C4-2B (cell line): Measurements from ENCODE around the gene WDFY2.
A peak's percentile ranks its signal among the peaks of the same experiment; 100 is the strongest.

Source experiments
- H3K27ac ChIP-seq: fragments of 450-650 bp; 2 replicates; pipeline ENCODE4 v1.5.1; 2017
- ZFX ChIP-seq: fragments of 450-650 bp; IDR thresholded peaks from 2 replicates; pipeline ENCODE4 v1.6.1; 2017
- TF ChIP-seq, protein P1 (sequence below): fragments of 450-650 bp; conservative IDR thresholded peaks from 2 replicates; pipeline ENCODE4 v1.5.1; 2017; ENCODE audit warnings: mild to moderate bottlenecking

WDFY2 gene

GRCh38 chr13:51665456-51665855 lies 81.2 kb downstream of the WDFY2 start:
- TF ChIP-seq ZFX = no peak
- TF ChIP-seq, protein P1, sequence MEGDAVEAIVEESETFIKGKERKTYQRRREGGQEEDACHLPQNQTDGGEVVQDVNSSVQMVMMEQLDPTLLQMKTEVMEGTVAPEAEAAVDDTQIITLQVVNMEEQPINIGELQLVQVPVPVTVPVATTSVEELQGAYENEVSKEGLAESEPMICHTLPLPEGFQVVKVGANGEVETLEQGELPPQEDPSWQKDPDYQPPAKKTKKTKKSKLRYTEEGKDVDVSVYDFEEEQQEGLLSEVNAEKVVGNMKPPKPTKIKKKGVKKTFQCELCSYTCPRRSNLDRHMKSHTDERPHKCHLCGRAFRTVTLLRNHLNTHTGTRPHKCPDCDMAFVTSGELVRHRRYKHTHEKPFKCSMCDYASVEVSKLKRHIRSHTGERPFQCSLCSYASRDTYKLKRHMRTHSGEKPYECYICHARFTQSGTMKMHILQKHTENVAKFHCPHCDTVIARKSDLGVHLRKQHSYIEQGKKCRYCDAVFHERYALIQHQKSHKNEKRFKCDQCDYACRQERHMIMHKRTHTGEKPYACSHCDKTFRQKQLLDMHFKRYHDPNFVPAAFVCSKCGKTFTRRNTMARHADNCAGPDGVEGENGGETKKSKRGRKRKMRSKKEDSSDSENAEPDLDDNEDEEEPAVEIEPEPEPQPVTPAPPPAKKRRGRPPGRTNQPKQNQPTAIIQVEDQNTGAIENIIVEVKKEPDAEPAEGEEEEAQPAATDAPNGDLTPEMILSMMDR = no peak
- no peak overlapping the region for H3K27ac ChIP-seq

GRCh38 chr13:51666374-51666773 lies 82.1 kb downstream of the WDFY2 start:
- H3K27ac ChIP-seq = no peak overlapping the region
- TF ChIP-seq ZFX = no peak
- TF ChIP-seq, protein P1 = no peak

GRCh38 chr13:51666839-51667238 lies 82.6 kb downstream of the WDFY2 start:
- no peak overlapping the region for H3K27ac ChIP-seq
- no peak for TF ChIP-seq ZFX
- TF ChIP-seq, protein P1 = no peak

DNA sequence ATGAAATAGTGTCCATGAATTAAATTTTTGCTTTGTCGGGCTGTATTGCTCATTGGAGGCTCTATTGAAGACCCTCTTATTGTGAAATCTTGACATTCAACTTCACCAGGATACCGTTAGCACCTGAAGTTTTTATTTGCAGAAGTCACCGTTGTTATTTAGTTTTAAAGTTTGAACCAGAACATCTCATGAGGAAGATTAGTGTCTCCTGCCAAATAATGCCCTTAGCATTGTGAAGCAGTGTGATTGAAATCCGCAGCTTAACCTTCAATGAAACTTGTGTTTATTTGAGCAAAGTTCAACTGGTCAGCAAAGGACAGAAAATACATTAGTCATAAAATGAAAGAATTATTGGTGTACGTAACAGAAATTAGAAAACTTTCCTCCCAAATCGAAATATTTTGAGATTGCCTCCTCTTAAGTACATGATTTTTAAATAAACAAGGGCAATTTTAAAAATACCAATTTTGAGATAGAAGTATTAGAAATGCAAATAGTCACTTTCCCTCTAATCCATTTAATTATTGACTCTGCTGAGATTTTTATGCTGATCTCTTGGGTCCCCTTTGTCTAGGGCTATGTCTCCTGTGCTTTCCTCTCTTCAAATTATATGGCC lies 84.4 kb downstream of the WDFY2 start:
- TF ChIP-seq, protein P1 = no peak
- no peak for TF ChIP-seq ZFX
- no peak overlapping the region for H3K27ac ChIP-seq

- TF ChIP-seq, protein P1 = no peak
- TF ChIP-seq ZFX = no peak
- no peak overlapping the region for H3K27ac ChIP-seq
Measured at GRCh38 chr13:51673165-51673564, 88.9 kb downstream of the WDFY2 start.

- peak overlapping the region; percentile 55; the same call in 1 of the 2 replicates for H3K27ac ChIP-seq
- TF ChIP-seq ZFX = no peak
- TF ChIP-seq, protein P1 = no peak
Measured at GRCh38 chr13:51674276-51674675, 90.0 kb downstream of the WDFY2 start.

DNA sequence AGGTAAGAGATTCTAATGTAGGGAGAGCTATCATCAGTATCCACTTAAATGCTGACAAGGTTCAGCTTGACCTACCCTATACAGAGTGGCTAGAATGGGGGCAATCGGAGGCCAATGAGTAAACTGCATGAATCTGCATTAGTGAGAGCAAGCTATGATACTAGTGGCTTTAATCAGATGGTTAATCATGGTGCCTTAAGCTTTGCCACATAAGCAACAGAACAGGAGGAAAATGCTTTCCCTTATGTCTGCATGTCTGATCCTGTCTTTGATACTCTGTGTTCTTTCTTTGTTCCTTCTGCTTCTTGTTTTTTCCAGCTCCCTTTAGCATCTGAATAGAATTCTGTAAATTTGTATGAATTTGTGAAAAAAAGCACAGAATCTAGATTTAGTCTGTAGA lies 91.1 kb downstream of the WDFY2 start:
- no peak for TF ChIP-seq ZFX
- TF ChIP-seq, protein P1 = no peak

More for the DNA sequence above, 91.1 kb downstream of the WDFY2 start:
- no peak overlapping the region for H3K27ac ChIP-seq
